GM12874 (cell line): Measurements from ENCODE around the gene FOXN3.

Experiments used
- CTCF ChIP-seq: IDR thresholded peaks from 2 replicates; pipeline ENCODE4 v1.5.1; 2011; ENCODE audit warnings: low read depth, mild to moderate bottlenecking, control low read depth, low read length, moderate library complexity; ENCODE audit not compliant: insufficient read depth

The FOXN3 gene

GRCh38 chr14:89262041-89262440 lies 155.0 kb downstream of the FOXN3 start:
- TF ChIP-seq CTCF, result no peak

- no peak for TF ChIP-seq CTCF
Observed at GRCh38 chr14:89260898-89261297, 156.1 kb downstream of the FOXN3 start.

- TF ChIP-seq CTCF, result no peak
Observed at GRCh38 chr14:89259951-89260609, 157.0 kb downstream of the FOXN3 start.

DNA sequence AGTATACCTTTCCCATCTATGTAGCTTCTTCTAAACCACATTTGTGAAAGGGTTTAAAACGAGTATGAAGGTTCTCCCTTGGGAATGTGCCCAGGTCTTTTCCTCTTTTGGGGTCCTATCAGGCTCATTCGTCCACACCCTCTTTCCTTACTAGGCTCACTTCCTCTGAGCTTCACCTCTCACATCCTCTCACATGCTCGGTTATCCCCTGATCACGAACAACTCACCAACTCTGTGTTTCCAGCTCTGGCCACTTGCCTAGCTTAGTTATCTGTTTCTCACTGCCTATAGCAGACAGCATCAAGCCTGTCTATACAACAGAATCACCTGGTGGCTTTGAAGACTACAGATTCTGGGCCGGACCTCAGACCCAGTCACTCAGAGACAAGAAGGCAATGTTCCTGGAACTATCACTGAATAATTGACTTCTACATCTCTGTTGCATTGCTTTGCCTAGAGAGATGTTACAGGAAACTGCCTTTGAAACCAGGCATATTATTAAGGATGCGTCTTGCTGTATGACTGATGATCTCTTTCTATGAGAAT lies 158.2 kb downstream of the FOXN3 start:
- no peak for TF ChIP-seq CTCF

DNA sequence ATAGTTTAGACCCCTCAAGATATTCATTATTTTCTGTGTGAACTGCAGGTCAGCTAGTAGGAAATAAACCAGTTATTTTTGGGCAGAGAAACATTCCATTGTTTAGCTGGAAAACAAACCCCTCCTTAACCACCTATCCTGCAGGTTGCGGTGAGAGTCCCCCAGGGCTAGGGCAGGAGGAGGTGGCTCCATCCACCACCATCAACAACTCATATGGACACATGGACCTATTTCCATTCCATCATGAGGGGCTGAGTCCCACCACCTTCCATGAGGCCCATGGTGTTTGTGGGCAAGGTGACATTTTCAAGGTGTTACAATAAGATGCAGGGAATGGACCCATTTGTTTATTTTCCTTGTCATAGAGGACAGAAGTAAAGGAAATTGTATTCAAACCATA lies 160.1 kb downstream of the FOXN3 start:
- TF ChIP-seq CTCF, result no peak

GRCh38 chr14:89256283-89256682 lies 160.8 kb downstream of the FOXN3 start:
- no peak for TF ChIP-seq CTCF

GRCh38 chr14:89255852-89256251 lies 161.2 kb downstream of the FOXN3 start:
- no peak for TF ChIP-seq CTCF

GRCh38 chr14:89255012-89255411 lies 162.0 kb downstream of the FOXN3 start:
- no peak for TF ChIP-seq CTCF
